Left lung (tissue), 10 donors: ENCODE data around the gene RBM42. TPM values are rescaled to one million over a fixed set of nuclear protein-coding genes. Genes with fewer than 3 reads are reported as not detected.
"Not testable (repeated sequence)": the region's sequence is repeated elsewhere in the genome, so short reads cannot be mapped to it uniquely, and the experiment has no call there.

Source experiments
- ATAC-seq: fragments of 200-7000 bp; cut with Tn5 transposase; one replicate; pipeline ENCODE4 v1.9.1; 2020; ENCODE audit warnings: moderate library complexity
- DNase-seq, 4 donors: peaks; one replicate each; pipeline ENCODE4 v3.0.0-alpha.2; 2013 to 2020
- H3K27ac ChIP-seq, 2 donors: fragments of 200-600 bp; sonication (generic) in 1 of 2; one replicate each; pipeline versions ENCODE4 v1.5.0 to v1.8.0; 2020 to 2021
- H3K27me3 ChIP-seq, 2 donors: fragments of 200-600 bp; sonication (generic) in 1 of 2; one replicate each; pipeline versions ENCODE4 v1.5.0 to v1.8.0; 2020 to 2021
- H3K36me3 ChIP-seq, 2 donors: fragments of 200-600 bp; sonication (generic) in 1 of 2; one replicate each; pipeline versions ENCODE4 v1.5.0 to v1.8.0; 2020 to 2021
- H3K4me1 ChIP-seq, 2 donors: fragments of 200-600 bp; one replicate each; pipeline ENCODE4 v1.8.0; 2021
- H3K4me3 ChIP-seq, 2 donors: fragments of 200-600 bp; sonication (generic) in 1 of 2; one replicate each; pipeline versions ENCODE4 v1.5.0 to v1.8.0; 2020 to 2021; ENCODE audit warnings: mild to moderate bottlenecking in 1 of 2
- H3K9me3 ChIP-seq, 2 donors: fragments of 200-600 bp; sonication (generic) in 1 of 2; one replicate each; pipeline versions ENCODE4 v1.5.0 to v1.8.0; 2020 to 2021
- CTCF ChIP-seq, 2 donors: fragments of 200-600 bp; sonication (generic) in 1 of 2; IDR thresholded peaks; one replicate each; pipeline versions ENCODE4 v1.5.0 to v1.8.0; 2021; ENCODE audit warnings: antibody characterized with exemption in 2 of 2
- intact Hi-C, 2 donors: fragments of 100-400 bp; cut with DNase I; formaldehyde crosslinking; loops; one replicate each; pipeline versions ENCODE4 v1.11.2 to v1.14.2; 2022
- polyA plus RNA-seq, 6 donors: library from polyadenylated mRNA; unstranded; fragments of 120-200 nt; gene quantifications; one replicate each; pipeline ENCODE4 v1.2.1, GENCODE V29; 2013; ENCODE audit not compliant: insufficient read length in 6 of 6
- total RNA-seq, 2 donors: library from RNA; stranded (reverse); fragmentation: NEBNext Ultra II Directional; extraction: Animal tissue kit (Norgen Biotek cat#: 25700); gene quantifications; one replicate each; pipeline ENCODE4 v1.2.1, GENCODE V29; 2021
- donor health status: DM: no; HTN: yes; CAD: no.
- donor health status: DM: no; HTN: no; CAD: no.

The RBM42 gene
- total and polyA plus RNA-seq, 8 donors = 48.4 to 67.0 (median 61.0) TPM

- ATAC-seq = no peak
- H3K27me3 ChIP-seq = peaks cover 0 to 32% of the 10 kb centered on the region in 2 donors
- intact Hi-C loops = no loop called here
- H3K4me3 ChIP-seq = no peak overlapping the region
- H3K27ac ChIP-seq = no peak overlapping the region
- TF ChIP-seq CTCF (IDR thresholded peaks at IDR 0.05) = no peak
- no peaks in the 10 kb centered on the region for H3K36me3 ChIP-seq
- H3K9me3 ChIP-seq = no peaks in the 10 kb centered on the region
- no peak for DNase-seq
- H3K4me1 ChIP-seq = no peaks in the 10 kb centered on the region
These were observed 38.0 kb upstream of the RBM42 start for GRCh38 chr19:35590875-35591274.

GRCh38 chr19:35592226-35592625 is 36.6 kb upstream of the RBM42 start:
- Histone ChIP-seq H3K9me3 (no peaks in the 10 kb centered on the region), H3K4me3 (no peak overlapping the region), H3K27ac (no peak overlapping the region), H3K27me3 (peaks cover 0 to 28% of the 10 kb centered on the region in 2 donors), H3K4me1 (no peaks in the 10 kb centered on the region), H3K36me3 (no peaks in the 10 kb centered on the region)
- intact Hi-C loops = no loop called here
- peak; percentile 58 for ATAC-seq
- peak; percentile 30 to 37 for TF ChIP-seq CTCF (IDR thresholded peaks at IDR 0.05)
- DNase-seq = peak in 2 of 4 donors; percentile 23 to 53

GRCh38 chr19:35595026-35595425 is 33.8 kb upstream of the RBM42 start:
- intact Hi-C loops, DNase-seq, H3K9me3 ChIP-seq, H3K4me3 ChIP-seq, H3K27ac ChIP-seq, H3K36me3 ChIP-seq, H3K4me1 ChIP-seq, ATAC-seq: not testable (repeated sequence)
- H3K27me3 ChIP-seq = peaks cover 0 to 28% of the 10 kb centered on the region in 2 donors

GRCh38 chr19:35595928-35596327 is 32.9 kb upstream of the RBM42 start:
- ATAC-seq = no peak
- TF ChIP-seq CTCF (IDR thresholded peaks at IDR 0.05) = no peak
- no peak for DNase-seq
- no peaks in the 10 kb centered on the region for H3K4me1 ChIP-seq
- no peaks in the 10 kb centered on the region for H3K36me3 ChIP-seq
- H3K4me3 ChIP-seq = no peak overlapping the region
- no peak overlapping the region for H3K27ac ChIP-seq
- no peaks in the 10 kb centered on the region for H3K9me3 ChIP-seq
- H3K27me3 ChIP-seq = peaks cover 0 to 28% of the 10 kb centered on the region in 2 donors
- intact Hi-C loops = no loop called here

DNA sequence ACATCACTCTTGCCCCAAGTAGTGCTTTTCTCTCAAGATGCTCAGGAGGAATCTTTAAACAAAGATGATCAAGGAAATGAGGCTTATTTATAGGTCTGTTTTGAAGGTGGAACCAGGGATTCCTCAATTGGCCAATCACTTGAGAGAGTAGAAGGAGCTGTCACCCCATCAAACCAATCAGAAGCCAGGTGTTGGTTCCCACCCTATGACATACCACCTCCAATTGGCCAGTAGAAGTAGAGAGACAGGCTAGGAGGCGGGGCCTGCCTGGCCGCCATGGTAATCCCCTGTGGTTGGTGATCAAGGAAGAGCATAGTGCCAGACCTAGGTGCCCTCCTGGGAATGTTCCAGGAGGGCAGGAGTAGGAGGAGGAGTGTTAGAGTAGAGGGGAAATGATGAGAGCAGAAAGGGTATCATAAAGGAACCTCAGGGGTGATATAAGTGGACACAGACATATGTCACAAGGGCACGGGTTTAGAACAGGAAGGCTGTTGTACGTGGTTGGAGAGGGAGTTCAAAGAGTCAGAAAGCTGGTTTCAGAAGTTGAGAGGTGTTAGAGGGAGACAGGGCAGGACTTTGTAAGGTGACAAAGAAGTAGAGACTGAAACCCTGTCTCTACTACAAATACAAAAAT is 32.4 kb upstream of the RBM42 start:
- DNase-seq (no peak), ATAC-seq (no peak)
- H3K36me3 ChIP-seq = no peaks in the 10 kb centered on the region
- no peaks in the 10 kb centered on the region for H3K9me3 ChIP-seq
- no peak overlapping the region for H3K4me3 ChIP-seq
- H3K27ac ChIP-seq = no peak overlapping the region
- intact Hi-C loops = no loop called here
- TF ChIP-seq CTCF (IDR thresholded peaks at IDR 0.05) = no peak
- H3K4me1 ChIP-seq = no peaks in the 10 kb centered on the region
- H3K27me3 ChIP-seq = peaks cover 0 to 28% of the 10 kb centered on the region in 2 donors

DNA sequence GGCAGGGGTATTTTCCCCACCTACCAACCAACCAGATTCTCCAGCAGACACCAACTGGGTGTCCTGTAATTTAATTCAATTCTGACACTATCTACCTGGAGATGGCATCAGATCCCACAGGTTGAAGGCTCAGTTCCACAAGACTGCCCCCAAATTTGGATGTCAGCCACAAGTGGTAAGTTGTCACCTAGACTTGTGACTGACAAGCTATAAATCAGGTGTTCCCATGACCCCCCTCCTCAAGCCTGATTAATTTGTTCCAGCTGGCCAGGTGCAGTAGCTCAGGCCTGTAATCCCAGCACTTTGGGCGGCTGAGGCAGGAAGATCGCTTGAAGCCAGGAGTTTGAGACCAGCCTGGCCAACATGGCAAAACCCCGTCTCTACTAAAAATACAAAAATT is 26.9 kb upstream of the RBM42 start:
- Histone ChIP-seq H3K4me1 (no peaks in the 10 kb centered on the region), H3K36me3 (no peaks in the 10 kb centered on the region), H3K27me3 (no peaks in the 10 kb centered on the region), H3K9me3 (peaks cover 0 to 3% of the 10 kb centered on the region in 2 donors), H3K27ac (no peak overlapping the region), H3K4me3 (no peak overlapping the region)
- intact Hi-C loops = no loop called here
- no peak for DNase-seq
- no peak for TF ChIP-seq CTCF (IDR thresholded peaks at IDR 0.05)
- no peak for ATAC-seq

DNA sequence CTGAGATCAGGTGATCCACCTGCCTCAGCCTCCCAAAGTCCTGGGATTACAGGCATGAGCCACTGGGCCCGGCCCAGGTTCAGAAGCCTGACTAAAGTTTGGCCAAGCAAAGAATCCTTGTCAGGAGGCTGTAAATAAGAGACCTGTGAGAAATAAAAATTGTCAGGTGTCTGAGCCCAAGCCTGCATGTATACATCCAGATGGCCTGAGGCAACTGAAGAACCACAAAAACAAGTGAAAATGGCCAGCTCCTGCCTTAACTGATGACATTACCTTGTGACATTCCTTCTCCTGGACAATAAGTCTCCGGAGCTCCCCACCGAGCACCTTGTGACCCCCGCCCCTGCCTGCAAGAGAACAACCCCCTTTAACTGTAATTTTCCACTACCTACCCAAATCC is 24.4 kb upstream of the RBM42 start:
- H3K27me3 ChIP-seq, H3K27ac ChIP-seq, DNase-seq, intact Hi-C loops, H3K4me1 ChIP-seq, H3K36me3 ChIP-seq, H3K4me3 ChIP-seq, ATAC-seq: not testable (repeated sequence)
- peaks cover 0 to 16% of the 10 kb centered on the region in 2 donors for H3K9me3 ChIP-seq

GRCh38 chr19:35607170-35607569 is 21.7 kb upstream of the RBM42 start:
- DNase-seq, H3K27me3 ChIP-seq, intact Hi-C loops, H3K4me1 ChIP-seq, ATAC-seq, H3K27ac ChIP-seq, H3K4me3 ChIP-seq, H3K36me3 ChIP-seq: not testable (repeated sequence)
- H3K9me3 ChIP-seq = peaks cover 0 to 16% of the 10 kb centered on the region in 2 donors
